ENCODE results near the gene GAN.

Gene GAN

GRCh38 chr16:81409016-81409556, 94.3 kb downstream of the GAN start:
- Histone ChIP-seq H3K27me3 (ENCODE audit: insufficient read depth, poor library complexity, severe bottlenecking) (no peaks in the 10 kb centered on the region), H3K27ac (replicated peaks) (no peak overlapping the region), H3K4me3 (replicated peaks; ENCODE audit: insufficient read depth, low read length) (no peak overlapping the region)
- DNase-seq (ENCODE audit: low read depth in 1 of 2, low spot score in 1 of 2): no peak
- no peak for TF ChIP-seq SPI1 (IDR thresholded peaks at IDR 0.05; ENCODE audit: borderline replicate concordance, low read depth)
- no peak for TF ChIP-seq CTCF (IDR thresholded peaks at IDR 0.05; ENCODE audit: insufficient read depth, low read length)
- TF ChIP-seq REST (IDR thresholded peaks at IDR 0.05; ENCODE audit: insufficient replicate concordance, low read depth): no peak
- TF ChIP-seq GABPA (IDR thresholded peaks at IDR 0.05; ENCODE audit: low read depth): no peak
- no peak for TF ChIP-seq POLR2AphosphoS5 (IDR thresholded peaks at IDR 0.05; ENCODE audit: low read depth)

GRCh38 chr16:81410643-81411293, 96.0 kb downstream of the GAN start:
- no peak overlapping the region for H3K4me3 ChIP-seq (replicated peaks; ENCODE audit: insufficient read depth, low read length)
- DNase-seq (ENCODE audit: low read depth in 1 of 2, low spot score in 1 of 2): no peak
- H3K27ac ChIP-seq (replicated peaks): no peak overlapping the region
- no peaks in the 10 kb centered on the region for H3K27me3 ChIP-seq (ENCODE audit: insufficient read depth, poor library complexity, severe bottlenecking)
- TF ChIP-seq SPI1 (IDR thresholded peaks at IDR 0.05; ENCODE audit: borderline replicate concordance, low read depth) (no peak), CTCF (IDR thresholded peaks at IDR 0.05; ENCODE audit: insufficient read depth, low read length) (no peak), POLR2AphosphoS5 (IDR thresholded peaks at IDR 0.05; ENCODE audit: low read depth) (no peak), GABPA (IDR thresholded peaks at IDR 0.05; ENCODE audit: low read depth) (no peak), REST (IDR thresholded peaks at IDR 0.05; ENCODE audit: insufficient replicate concordance, low read depth) (no peak)

GRCh38 chr16:81413245-81413990, 98.7 kb downstream of the GAN start:
- TF ChIP-seq GABPA (IDR thresholded peaks at IDR 0.05; ENCODE audit: low read depth) (no peak), REST (IDR thresholded peaks at IDR 0.05; ENCODE audit: insufficient replicate concordance, low read depth) (no peak), CTCF (IDR thresholded peaks at IDR 0.05; ENCODE audit: insufficient read depth, low read length) (no peak), SPI1 (IDR thresholded peaks at IDR 0.05; ENCODE audit: borderline replicate concordance, low read depth) (no peak), POLR2AphosphoS5 (IDR thresholded peaks at IDR 0.05; ENCODE audit: low read depth) (no peak)
- H3K4me3 ChIP-seq (replicated peaks; ENCODE audit: insufficient read depth, low read length): no peak overlapping the region
- H3K27ac ChIP-seq (replicated peaks): no peak overlapping the region
- no peak for DNase-seq (ENCODE audit: low read depth in 1 of 2, low spot score in 1 of 2)
- H3K27me3 ChIP-seq (ENCODE audit: insufficient read depth, poor library complexity, severe bottlenecking): no peaks in the 10 kb centered on the region

Data from HL-60 (cell line).